ENCODE data around the gene MB. TPM values are rescaled to one million over a fixed set of nuclear protein-coding genes. Genes with fewer than 3 reads are reported as not detected.

The MB gene
- total and polyA plus RNA-seq, 3 donors from 2014 or later = 0.93 to 62.6 (median 2.2) TPM

GRCh38 chr22:35601743-35602615 lies 15.2 kb downstream of the MB start:
- H3K27me3 ChIP-seq = no peaks in the 10 kb centered on the region
- no peaks in the 10 kb centered on the region for H3K4me1 ChIP-seq
- no peak overlapping the region for H3K27ac ChIP-seq
- no peak for TF ChIP-seq CTCF (IDR thresholded peaks at IDR 0.05)
- no peak for TF ChIP-seq POLR2A (IDR thresholded peaks at IDR 0.05)
- intact Hi-C loops (cut with DNase I; ENCODE audit: low total_unique reads) = no loop called here
- no peaks in the 10 kb centered on the region for H3K36me3 ChIP-seq (ENCODE audit: low read depth, missing control alignments)
- no peak overlapping the region for H3K4me3 ChIP-seq
- WGBS, 2 donors = 74 to 75% methylated on average over 9 of the region's 9 CpGs
- DNase-seq = peak; percentile 21
- no peaks in the 10 kb centered on the region for H3K9me3 ChIP-seq

- intact Hi-C loops (cut with DNase I; ENCODE audit: low total_unique reads) = no loop called here
- no peaks in the 10 kb centered on the region for H3K9me3 ChIP-seq
- DNase-seq = no peak
- no peak overlapping the region for H3K4me3 ChIP-seq
- 75 to 87% methylated on average over 5 of the region's 5 CpGs for WGBS, 2 donors
- TF ChIP-seq CTCF (IDR thresholded peaks at IDR 0.05) (no peak), POLR2A (IDR thresholded peaks at IDR 0.05) (no peak)
- no peaks in the 10 kb centered on the region for H3K4me1 ChIP-seq
- no peaks in the 10 kb centered on the region for H3K36me3 ChIP-seq (ENCODE audit: low read depth, missing control alignments)
- no peaks in the 10 kb centered on the region for H3K27me3 ChIP-seq
- no peak overlapping the region for H3K27ac ChIP-seq
Measured at GRCh38 chr22:35601013-35601580, 16.0 kb downstream of the MB start.

DNA sequence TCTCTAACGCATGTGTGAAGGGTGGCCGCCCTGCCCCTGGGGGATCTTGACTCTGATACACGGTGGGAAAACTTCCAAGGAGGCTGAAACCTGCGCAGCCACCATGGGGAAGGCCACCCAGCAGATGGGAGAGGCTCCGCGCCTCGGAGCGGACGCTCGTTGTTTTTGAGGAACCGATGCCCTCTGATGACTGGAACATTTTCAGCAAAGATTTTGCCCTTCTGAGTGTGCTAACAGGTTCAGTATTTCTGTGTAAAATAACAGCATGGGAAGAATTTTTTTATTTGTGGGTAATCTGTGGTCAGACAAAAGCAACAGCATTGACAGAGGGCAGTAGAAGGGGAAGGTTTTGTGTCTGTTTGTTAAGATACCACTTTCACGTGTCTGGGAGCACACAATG lies 16.7 kb downstream of the MB start:
- H3K36me3 ChIP-seq (ENCODE audit: low read depth, missing control alignments) = no peaks in the 10 kb centered on the region
- H3K4me1 ChIP-seq = no peaks in the 10 kb centered on the region
- no peak overlapping the region for H3K4me3 ChIP-seq
- DNase-seq = no peak
- H3K27ac ChIP-seq = no peak overlapping the region
- WGBS, 2 donors = 76 to 83% methylated on average over 11 to 12 of the region's 12 CpGs
- no peaks in the 10 kb centered on the region for H3K9me3 ChIP-seq
- intact Hi-C loops (cut with DNase I; ENCODE audit: low total_unique reads) = no loop called here
- TF ChIP-seq POLR2A (IDR thresholded peaks at IDR 0.05) = no peak
- no peak for TF ChIP-seq CTCF (IDR thresholded peaks at IDR 0.05)
- H3K27me3 ChIP-seq = no peaks in the 10 kb centered on the region

DNA sequence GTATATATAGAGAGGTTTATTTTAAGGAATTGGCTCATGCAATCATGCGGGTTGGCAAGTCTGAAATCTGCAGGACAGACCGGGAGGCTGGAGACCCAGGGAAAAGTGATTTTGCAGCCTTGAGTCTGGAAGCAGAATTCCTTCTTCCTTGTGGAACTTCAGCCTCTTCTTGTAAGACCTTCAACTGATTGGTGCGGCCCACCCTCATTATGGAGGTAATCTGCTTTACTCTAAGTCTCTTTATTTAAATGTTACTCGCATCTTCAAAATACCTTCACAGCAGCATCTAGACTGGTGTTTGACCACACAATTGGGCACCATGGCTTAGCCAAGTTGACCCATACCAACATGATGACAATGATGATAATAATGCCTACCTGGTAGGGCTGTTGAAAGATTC lies 17.8 kb downstream of the MB start:
- H3K36me3 ChIP-seq (ENCODE audit: low read depth, missing control alignments) = no peaks in the 10 kb centered on the region
- intact Hi-C loops (cut with DNase I; ENCODE audit: low total_unique reads) = no loop called here
- no peak for TF ChIP-seq POLR2A (IDR thresholded peaks at IDR 0.05)
- TF ChIP-seq CTCF (IDR thresholded peaks at IDR 0.05) = no peak
- H3K27ac ChIP-seq = no peak overlapping the region
- no peak overlapping the region for H3K4me3 ChIP-seq
- no peaks in the 10 kb centered on the region for H3K27me3 ChIP-seq
- 92 to 96% methylated on average over 4 of the region's 4 CpGs for WGBS, 2 donors
- DNase-seq = no peak
- H3K9me3 ChIP-seq = no peaks in the 10 kb centered on the region
- no peaks in the 10 kb centered on the region for H3K4me1 ChIP-seq

DNA sequence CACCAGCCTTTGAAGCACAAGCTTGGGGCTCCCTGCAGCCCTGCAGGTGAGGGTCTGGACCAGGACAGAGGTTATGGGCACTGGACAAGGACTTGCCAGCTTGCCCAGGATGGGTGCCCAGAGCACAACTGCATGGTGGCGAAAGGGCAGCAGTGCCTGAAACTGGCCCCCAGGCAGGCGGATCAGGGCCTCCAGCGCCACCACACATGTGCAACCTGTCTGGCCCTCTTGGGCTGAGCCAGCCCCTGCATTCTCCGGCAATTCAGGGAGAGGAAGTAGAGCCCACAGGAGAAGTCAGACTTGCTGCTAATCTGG lies 18.8 kb downstream of the MB start:
- TF ChIP-seq POLR2A (IDR thresholded peaks at IDR 0.05) (no peak), CTCF (IDR thresholded peaks at IDR 0.05) (no peak)
- Histone ChIP-seq H3K9me3 (no peaks in the 10 kb centered on the region), H3K4me3 (no peak overlapping the region), H3K27me3 (no peaks in the 10 kb centered on the region), H3K36me3 (ENCODE audit: low read depth, missing control alignments) (no peaks in the 10 kb centered on the region), H3K27ac (no peak overlapping the region), H3K4me1 (peaks cover 5% of the 10 kb centered on the region)
- intact Hi-C loops (cut with DNase I; ENCODE audit: low total_unique reads) = no loop called here
- 83 to 100% methylated on average over 1 to 4 of the region's 4 CpGs for WGBS, 2 donors
- DNase-seq = no peak

Data from testis (tissue), 3 donors.